Common myeloid progenitor, CD34-positive (primary cell): ENCODE measurements around the gene CNKSR3.

Experiments
- CTCF ChIA-PET: fragments of 350-600 bp; sonication (Branson Sonifier 250); formaldehyde crosslinking; loops from one replicate; lab custom pipeline; 2021; ENCODE audit warnings: antibody characterized with exemption; lab: Charles Lee
- POLR2A ChIA-PET: fragments of 350-600 bp; sonication (Branson Sonifier 250); formaldehyde crosslinking; loops from one replicate; lab custom pipeline; 2021; ENCODE audit warnings: antibody characterized with exemption; lab: Charles Lee
- DNase-seq, 3 donors: peaks; one replicate each; pipeline versions ENCODE4 v3.0.0 to v3.0.0-alpha.2; 2013
- H3K27ac ChIP-seq, 2 experiments: 1 replicate in 1 of 2; 2 replicates in 1 of 2; pipeline ENCODE4 v1.7.0; 2013; ENCODE audit warnings: inconsistent platforms in 2 of 2, low read length in 2 of 2, mild to moderate bottlenecking in 2 of 2, low read depth in 1 of 2, moderate library complexity in 1 of 2; ENCODE audit not compliant: severe bottlenecking in 2 of 2, insufficient read depth in 1 of 2, poor library complexity in 1 of 2
- H3K27me3 ChIP-seq, 5 experiments: replicated peaks in 2 of 5; 1 replicate in 3 of 5; 2 replicates in 2 of 5; pipeline versions ENCODE4 v1.6.1 to v1.7.0; 2013; ENCODE audit warnings: low read length in 4 of 5, mild to moderate bottlenecking in 2 of 5, moderate library complexity in 2 of 5, inconsistent platforms in 1 of 5; ENCODE audit not compliant: insufficient read depth in 5 of 5, control insufficient read depth in 4 of 5
- H3K36me3 ChIP-seq, 4 experiments: 1 replicate in 2 of 4; 2 replicates in 2 of 4; pipeline versions ENCODE4 v1.6.1 to v1.7.0; 2013; ENCODE audit warnings: low read length in 3 of 4, control low read depth in 1 of 4, mild to moderate bottlenecking in 1 of 4; ENCODE audit not compliant: control insufficient read depth in 4 of 4, insufficient read depth in 4 of 4
- H3K4me1 ChIP-seq, 4 experiments: 1 replicate in 3 of 4; 2 replicates in 1 of 4; pipeline versions ENCODE4 v1.6.1 to v1.7.1; 2013; ENCODE audit warnings: low read length in 3 of 4, mild to moderate bottlenecking in 3 of 4, control low read depth in 1 of 4, inconsistent platforms in 1 of 4, moderate library complexity in 1 of 4; ENCODE audit not compliant: control insufficient read depth in 4 of 4, insufficient read depth in 4 of 4; ENCODE audit errors: control extremely low read depth in 1 of 4
- H3K4me3 ChIP-seq, 7 experiments: 1 replicate in 4 of 7; 2 replicates in 3 of 7; pipeline versions ENCODE4 v1.5.1 to v1.7.0; 2013; ENCODE audit warnings: mild to moderate bottlenecking in 7 of 7, low read length in 6 of 7, moderate library complexity in 6 of 7, inconsistent platforms in 2 of 7, low read depth in 2 of 7, control low read depth in 1 of 7; ENCODE audit not compliant: insufficient read depth in 4 of 7, control insufficient read depth in 1 of 7; ENCODE audit errors: extremely low read depth in 1 of 7
- H3K9me3 ChIP-seq, 5 experiments: 1 replicate in 4 of 5; 2 replicates in 1 of 5; pipeline versions ENCODE4 v1.6.1 to v1.7.1; 2013; ENCODE audit warnings: low read length in 4 of 5, mild to moderate bottlenecking in 2 of 5, inconsistent platforms in 1 of 5, low read depth in 1 of 5, moderate library complexity in 1 of 5; ENCODE audit not compliant: control insufficient read depth in 4 of 5, insufficient read depth in 2 of 5; ENCODE audit errors: control extremely low read depth in 1 of 5
- WGBS: methylation state at CpG from one replicate; pipeline ENCODE4 v1.1.5; 2013; ENCODE audit not compliant: insufficient coverage; 5-methylcytosine and 5-hydroxymethylcytosine counted together

CNKSR3 gene

DNA sequence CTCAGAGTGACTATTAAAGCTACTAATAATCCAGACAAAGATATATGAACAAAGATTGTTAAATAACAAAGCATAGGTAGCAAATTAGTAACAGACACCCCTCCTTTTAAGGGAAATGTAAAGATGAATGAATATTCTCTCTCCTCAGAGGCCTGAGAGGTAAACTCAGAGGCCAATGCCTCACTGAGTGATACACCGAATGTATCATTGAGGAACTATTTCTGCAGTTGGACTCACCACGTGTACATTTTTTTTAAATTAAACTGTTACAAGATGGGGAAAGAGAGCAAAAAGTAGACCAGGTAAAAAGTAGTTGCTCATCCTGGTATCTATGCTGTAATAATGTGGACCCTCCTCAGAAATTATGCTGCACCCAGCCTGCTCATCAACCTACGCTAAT is 81.6 kb downstream of the CNKSR3 start:
- ChIA-PET CTCF (interaction anchor here (0.9 to 2.8 kb wide), 2 partner anchors 11 to 13 kb away, joined by 3 to 8 read pairs; no protein-coding TSS in a partner anchor), POLR2A (no interaction called here)
- no peak for DNase-seq
- whole genome bisulfite sequencing = 86% methylated on average over 3 of the region's 3 CpGs
- H3K4me3 ChIP-seq = no peak overlapping the region
- H3K36me3 ChIP-seq = peaks cover 0 to 28% (median 3%) of the 10 kb centered on the region in 4 experiments
- no peaks in the 10 kb centered on the region for H3K27me3 ChIP-seq
- peaks cover 1 to 28% (median 22%) of the 10 kb centered on the region in 4 experiments for H3K4me1 ChIP-seq
- H3K9me3 ChIP-seq = peaks cover 0 to 4% (median 0%) of the 10 kb centered on the region in 5 experiments
- no peak overlapping the region for H3K27ac ChIP-seq

- ChIA-PET POLR2A (no interaction called here), CTCF (interaction anchor here (2.8 kb wide), 1 partner anchor 9 kb away, joined by 8 read pairs; no protein-coding TSS in a partner anchor)
- Histone ChIP-seq H3K27ac (no peak overlapping the region), H3K36me3 (peaks cover 0 to 31% (median 3%) of the 10 kb centered on the region in 4 experiments), H3K4me3 (no peak overlapping the region), H3K27me3 (no peaks in the 10 kb centered on the region), H3K9me3 (peaks cover 0 to 4% (median 0%) of the 10 kb centered on the region in 5 experiments), H3K4me1 (peaks cover 1 to 13% (median 8%) of the 10 kb centered on the region in 4 experiments)
- no peak for DNase-seq
Observed at GRCh38 chr6:154427446-154427845, 83.0 kb downstream of the CNKSR3 start.

DNA sequence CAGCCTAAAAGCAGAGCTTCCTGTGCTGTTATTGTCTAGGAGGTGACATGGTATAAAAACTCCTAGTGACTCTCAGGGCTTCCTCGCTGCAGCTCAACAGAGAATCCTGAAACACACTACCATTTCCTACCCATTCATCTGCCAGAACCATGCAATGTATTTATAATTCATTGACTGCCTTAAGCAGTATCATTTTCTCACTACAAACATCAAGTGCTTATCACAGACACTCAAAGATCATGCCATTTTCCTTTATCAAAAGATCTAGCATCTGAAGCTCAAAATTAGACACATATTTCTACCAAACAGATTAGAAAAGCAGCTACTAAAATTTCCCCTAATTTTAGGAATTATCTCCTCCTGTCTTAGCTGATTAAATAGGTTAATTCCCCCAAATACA is 83.5 kb downstream of the CNKSR3 start:
- Histone ChIP-seq H3K27ac (no peak overlapping the region), H3K9me3 (peaks cover 0 to 3% (median 0%) of the 10 kb centered on the region in 5 experiments), H3K36me3 (peaks cover 0 to 33% (median 4%) of the 10 kb centered on the region in 4 experiments), H3K27me3 (no peaks in the 10 kb centered on the region), H3K4me3 (no peak overlapping the region), H3K4me1 (peaks cover 1 to 9% (median 6%) of the 10 kb centered on the region in 4 experiments)
- no CpG with 5 or more reads among the region's 1 CpG for WGBS
- CTCF ChIA-PET = interaction anchor here (2.8 kb wide), 1 partner anchor 9 kb away, joined by 8 read pairs; no protein-coding TSS in a partner anchor
- POLR2A ChIA-PET = no interaction called here
- DNase-seq = no peak

DNA sequence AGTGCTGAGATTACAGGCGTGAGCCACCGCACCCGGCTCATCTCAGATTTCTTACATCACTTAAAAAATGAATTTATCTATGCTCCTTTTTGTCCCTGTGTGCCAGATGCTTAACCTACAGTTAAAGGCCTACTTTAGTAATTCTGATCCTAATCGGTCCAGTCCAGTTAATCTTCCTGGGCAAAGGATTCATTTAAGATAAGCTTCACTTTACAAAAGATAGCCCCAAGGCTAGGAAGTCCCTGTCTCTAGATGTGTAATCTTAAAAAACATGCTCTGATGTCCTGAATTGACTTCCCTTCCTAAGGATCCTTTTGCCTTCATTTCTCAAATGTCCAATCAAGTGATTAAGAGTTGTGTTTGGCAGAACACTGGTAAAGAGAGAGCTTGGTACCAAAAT is 85.5 kb downstream of the CNKSR3 start:
- ChIA-PET POLR2A (no interaction called here), CTCF (no interaction called here)
- WGBS = 94% methylated on average over 3 of the region's 4 CpGs
- Histone ChIP-seq H3K9me3 (no peaks in the 10 kb centered on the region), H3K36me3 (peaks cover 3 to 39% (median 4%) of the 10 kb centered on the region in 4 experiments), H3K27ac (no peak overlapping the region), H3K4me3 (no peak overlapping the region), H3K4me1 (peaks cover 0 to 4% (median 1%) of the 10 kb centered on the region in 4 experiments), H3K27me3 (no peaks in the 10 kb centered on the region)
- no peak for DNase-seq

DNA sequence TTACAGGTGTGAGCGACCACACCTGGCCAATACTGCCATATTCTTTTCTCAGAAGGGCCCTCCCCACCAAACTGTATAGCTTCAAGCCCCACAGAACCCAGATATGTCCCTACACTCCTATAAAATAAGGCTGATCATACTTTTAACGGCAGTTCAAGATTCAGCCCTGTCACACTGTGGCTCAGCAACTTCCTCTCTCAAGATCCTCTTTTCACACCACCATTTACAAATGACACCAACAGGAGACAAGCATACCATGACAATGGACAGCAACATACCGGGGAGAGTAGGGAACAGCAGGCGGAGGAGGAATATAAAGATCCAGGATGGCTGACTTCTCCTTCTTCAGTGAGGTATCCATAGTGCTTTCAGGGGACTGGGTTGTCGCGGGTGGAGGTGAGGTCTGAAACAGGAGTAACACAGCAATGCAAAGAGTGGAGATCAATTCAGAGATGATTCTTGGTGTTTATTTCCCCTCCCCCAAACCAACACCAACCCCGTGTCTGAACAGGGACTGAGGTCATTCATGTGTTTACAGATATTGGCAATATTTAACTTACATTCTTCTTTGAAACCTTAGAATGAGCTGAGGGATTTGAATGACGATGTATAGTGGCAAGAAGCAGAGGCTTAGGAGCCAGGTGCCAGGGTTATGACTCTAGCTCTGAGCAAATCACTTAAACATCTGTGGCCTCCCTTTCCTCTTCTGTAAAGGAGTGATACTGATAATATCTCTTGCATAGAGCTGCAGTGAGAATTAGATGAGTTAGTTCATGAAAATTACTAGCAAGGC is 96.3 kb downstream of the CNKSR3 start:
- H3K4me3 ChIP-seq = peak overlapping the region in 1 of 7 experiments; percentile 35
- no peaks in the 10 kb centered on the region for H3K27me3 ChIP-seq
- CTCF ChIA-PET = no interaction called here
- POLR2A ChIA-PET = no interaction called here
- peaks cover 0 to 5% (median 0%) of the 10 kb centered on the region in 5 experiments for H3K9me3 ChIP-seq
- peaks cover 2 to 12% (median 6%) of the 10 kb centered on the region in 4 experiments for H3K4me1 ChIP-seq
- H3K36me3 ChIP-seq = peaks cover 0 to 24% (median 8%) of the 10 kb centered on the region in 4 experiments
- 56% methylated on average over 6 of the region's 8 CpGs for WGBS
- H3K27ac ChIP-seq = no peak overlapping the region
- peak; percentile 34 to 88 (median 79) for DNase-seq

DNA sequence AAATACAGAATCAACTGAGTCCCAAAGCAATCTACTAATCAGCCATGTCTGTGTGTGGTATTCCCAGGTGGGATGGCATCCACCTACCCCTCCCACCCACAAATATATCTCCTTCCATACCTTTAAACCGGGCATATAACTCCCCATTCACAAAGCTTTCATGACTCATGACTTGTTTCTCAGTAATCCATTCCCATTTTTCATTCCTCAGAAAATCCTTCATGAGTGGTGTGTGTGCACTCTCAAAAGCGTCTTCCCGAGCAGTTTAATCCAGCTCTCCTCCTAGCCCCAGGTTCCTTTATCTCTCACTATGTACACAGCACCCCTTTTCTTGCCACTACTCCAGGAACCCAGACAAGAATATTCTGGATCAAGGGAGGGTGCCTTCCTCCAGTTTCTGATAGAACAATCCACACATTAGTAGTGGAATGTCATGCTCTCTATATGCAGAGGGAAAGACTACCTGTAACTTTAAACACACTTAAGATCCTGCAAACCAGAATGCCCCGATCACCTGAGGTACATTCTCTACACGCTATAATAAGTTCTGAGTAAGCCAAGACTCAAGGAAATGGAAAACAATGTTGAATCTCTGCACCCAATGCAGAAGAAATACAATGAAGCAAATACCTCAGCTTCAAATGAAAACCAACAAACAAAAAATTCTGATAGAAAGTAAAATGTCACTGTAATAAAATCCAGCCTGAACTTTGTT is 98.2 kb downstream of the CNKSR3 start:
- no peak for DNase-seq
- no peaks in the 10 kb centered on the region for H3K27me3 ChIP-seq
- H3K9me3 ChIP-seq = peaks cover 0 to 5% (median 0%) of the 10 kb centered on the region in 5 experiments
- peaks cover 0 to 28% (median 6%) of the 10 kb centered on the region in 4 experiments for H3K36me3 ChIP-seq
- ChIA-PET POLR2A (no interaction called here), CTCF (no interaction called here)
- H3K4me3 ChIP-seq = no peak overlapping the region
- 100% methylated on average over 4 of the region's 5 CpGs for WGBS
- peaks cover 2 to 12% (median 6%) of the 10 kb centered on the region in 4 experiments for H3K4me1 ChIP-seq
- no peak overlapping the region for H3K27ac ChIP-seq
